Effector memory CD8-positive, alpha-beta T cell (primary cell): ENCODE measurements around the gene MED13L.
A peak's percentile ranks its signal among the peaks of the same experiment; 100 is the strongest.

Experiments
- ATAC-seq: fragments of 150-1000 bp; cut with Tn5 transposase; replicated peaks from 2 replicates; pipeline ENCODE4 v1.10.0; 2021; ENCODE audit warnings: mild to moderate bottlenecking, moderate library complexity
- DNase-seq, 3 experiments: peaks; one replicate each; pipeline ENCODE4 v3.0.0; 2021
- H3K27ac Mint-ChIP-seq, 2 donors: one replicate each; pipeline ENCODE4 v1.8.0; 2022; ENCODE audit warnings: mild to moderate bottlenecking in 2 of 2, mixed read lengths in 2 of 2, moderate library complexity in 2 of 2
- H3K27me3 Mint-ChIP-seq, 2 donors: one replicate each; pipeline ENCODE4 v1.8.0; 2022; ENCODE audit warnings: mixed read lengths in 2 of 2
- H3K36me3 Mint-ChIP-seq: one replicate; pipeline ENCODE4 v1.8.0; 2022; ENCODE audit warnings: mild to moderate bottlenecking, moderate library complexity, mixed read lengths; ENCODE audit not compliant: insufficient read depth
- H3K4me1 Mint-ChIP-seq, 2 donors: one replicate each; pipeline ENCODE4 v1.8.0; 2022; ENCODE audit warnings: low read depth in 2 of 2, mixed read lengths in 2 of 2
- H3K4me3 Mint-ChIP-seq, 2 donors: one replicate each; pipeline ENCODE4 v1.8.0; 2022; ENCODE audit warnings: mild to moderate bottlenecking in 2 of 2, mixed read lengths in 2 of 2, moderate library complexity in 2 of 2
- H3K9me3 Mint-ChIP-seq, 2 donors: one replicate each; pipeline ENCODE4 v1.8.0; 2022; ENCODE audit warnings: mixed read lengths in 2 of 2

Gene MED13L

GRCh38 chr12:116280595-116281290 is 3.2 kb upstream of the MED13L start:
- H3K27ac Mint-ChIP-seq = no peak overlapping the region
- peaks cover 20% of the 10 kb centered on the region for H3K36me3 Mint-ChIP-seq
- no peak overlapping the region for H3K4me3 Mint-ChIP-seq

GRCh38 chr12:116278667-116279066 is 1.2 kb upstream of the MED13L start:
- Mint-ChIP-seq H3K4me3 (peak overlapping the region; percentile 67 to 74), H3K27me3 (peaks cover 0 to 6% of the 10 kb centered on the region in 2 donors), H3K27ac (peak overlapping the region in 1 of 2 donors; percentile 73), H3K9me3 (no peaks in the 10 kb centered on the region), H3K36me3 (peaks cover 20% of the 10 kb centered on the region), H3K4me1 (peaks cover 18 to 20% of the 10 kb centered on the region in 2 donors)
- ATAC-seq (no peak), DNase-seq (no peak)

More at GRCh38 chr12:116280595-116281290, 3.2 kb upstream of the MED13L start:
- DNase-seq (no peak), ATAC-seq (no peak)
- Mint-ChIP-seq H3K27me3 (peaks cover 0 to 13% of the 10 kb centered on the region in 2 donors), H3K9me3 (no peaks in the 10 kb centered on the region), H3K4me1 (peaks cover 10 to 11% of the 10 kb centered on the region in 2 donors)

- H3K4me1 Mint-ChIP-seq = peaks cover 20 to 24% of the 10 kb centered on the region in 2 donors
- peak overlapping the region in 1 of 2 donors; percentile 73 for H3K27ac Mint-ChIP-seq
- DNase-seq = no peak
- H3K9me3 Mint-ChIP-seq = no peaks in the 10 kb centered on the region
- peak overlapping the region; percentile 67 to 74 for H3K4me3 Mint-ChIP-seq
- H3K27me3 Mint-ChIP-seq = peaks cover 0 to 4% of the 10 kb centered on the region in 2 donors
- peaks cover 20% of the 10 kb centered on the region for H3K36me3 Mint-ChIP-seq
- no peak for ATAC-seq
Observed at GRCh38 chr12:116278279-116278626, 760 bp upstream of the MED13L start.

- Mint-ChIP-seq H3K4me1 (peaks cover 15 to 24% of the 10 kb centered on the region in 2 donors), H3K9me3 (no peaks in the 10 kb centered on the region), H3K27ac (peak overlapping the region; percentile 91 to 96), H3K36me3 (peaks cover 20% of the 10 kb centered on the region), H3K4me3 (peak overlapping the region; percentile 87 to 94), H3K27me3 (no peaks in the 10 kb centered on the region)
- DNase-seq (peak; percentile 64 to 66 (median 65)), ATAC-seq (peak; percentile 57)
Observed at GRCh38 chr12:116276652-116277466, 634 bp downstream of the MED13L start.

- no peaks in the 10 kb centered on the region for H3K27me3 Mint-ChIP-seq
- DNase-seq (no peak), ATAC-seq (no peak)
- H3K4me1 Mint-ChIP-seq = peaks cover 17 to 24% of the 10 kb centered on the region in 2 donors
- H3K36me3 Mint-ChIP-seq = peaks cover 24% of the 10 kb centered on the region
- H3K9me3 Mint-ChIP-seq = no peaks in the 10 kb centered on the region
- peak overlapping the region; percentile 47 to 87 for H3K4me3 Mint-ChIP-seq
- H3K27ac Mint-ChIP-seq = no peak overlapping the region
Observed at GRCh38 chr12:116274551-116275375, 2.7 kb downstream of the MED13L start.

- ATAC-seq (no peak), DNase-seq (no peak)
- peaks cover 20 to 27% of the 10 kb centered on the region in 2 donors for H3K4me1 Mint-ChIP-seq
- H3K27me3 Mint-ChIP-seq = no peaks in the 10 kb centered on the region
- no peak overlapping the region for H3K27ac Mint-ChIP-seq
- H3K36me3 Mint-ChIP-seq = peaks cover 27% of the 10 kb centered on the region
- H3K9me3 Mint-ChIP-seq = no peaks in the 10 kb centered on the region
- H3K4me3 Mint-ChIP-seq = peak overlapping the region in 1 of 2 donors; percentile 29
Observed at GRCh38 chr12:116273813-116274550, 3.5 kb downstream of the MED13L start.

GRCh38 chr12:116267948-116268347 is 9.5 kb downstream of the MED13L start:
- DNase-seq (no peak), ATAC-seq (no peak)
- Mint-ChIP-seq H3K4me1 (peaks cover 22% of the 10 kb centered on the region in 2 donors), H3K27me3 (no peaks in the 10 kb centered on the region), H3K9me3 (no peaks in the 10 kb centered on the region), H3K36me3 (peaks cover 6% of the 10 kb centered on the region), H3K4me3 (no peak overlapping the region), H3K27ac (no peak overlapping the region)

- Mint-ChIP-seq H3K36me3 (peaks cover 6% of the 10 kb centered on the region), H3K4me3 (no peak overlapping the region), H3K9me3 (no peaks in the 10 kb centered on the region), H3K27me3 (no peaks in the 10 kb centered on the region), H3K27ac (no peak overlapping the region), H3K4me1 (peaks cover 21 to 23% of the 10 kb centered on the region in 2 donors)
- no peak for ATAC-seq
- DNase-seq = no peak
Observed at GRCh38 chr12:116266631-116267349, 10.7 kb downstream of the MED13L start.

GRCh38 chr12:116266168-116266601 is 11.3 kb downstream of the MED13L start:
- H3K4me3 Mint-ChIP-seq = no peak overlapping the region
- no peak overlapping the region for H3K27ac Mint-ChIP-seq
- DNase-seq (no peak), ATAC-seq (no peak)
- H3K4me1 Mint-ChIP-seq = peaks cover 25 to 26% of the 10 kb centered on the region in 2 donors
- peaks cover 7% of the 10 kb centered on the region for H3K36me3 Mint-ChIP-seq
- H3K9me3 Mint-ChIP-seq = no peaks in the 10 kb centered on the region
- H3K27me3 Mint-ChIP-seq = no peaks in the 10 kb centered on the region

GRCh38 chr12:116265351-116266147 is 11.9 kb downstream of the MED13L start:
- no peak for ATAC-seq
- H3K4me3 Mint-ChIP-seq = no peak overlapping the region
- peaks cover 30 to 31% of the 10 kb centered on the region in 2 donors for H3K4me1 Mint-ChIP-seq

GRCh38 chr12:116264525-116265070 is 12.9 kb downstream of the MED13L start:
- Mint-ChIP-seq H3K27ac (no peak overlapping the region), H3K4me1 (peaks cover 34 to 38% of the 10 kb centered on the region in 2 donors)

More at GRCh38 chr12:116265351-116266147, 11.9 kb downstream of the MED13L start:
- no peak for DNase-seq
- H3K9me3 Mint-ChIP-seq = no peaks in the 10 kb centered on the region
- no peak overlapping the region for H3K27ac Mint-ChIP-seq
- no peaks in the 10 kb centered on the region for H3K27me3 Mint-ChIP-seq
- peaks cover 5% of the 10 kb centered on the region for H3K36me3 Mint-ChIP-seq

More at GRCh38 chr12:116264525-116265070, 12.9 kb downstream of the MED13L start:
- ATAC-seq (no peak), DNase-seq (no peak)
- Mint-ChIP-seq H3K4me3 (peak overlapping the region in 1 of 2 donors; percentile 13), H3K36me3 (peaks cover 5% of the 10 kb centered on the region), H3K27me3 (no peaks in the 10 kb centered on the region), H3K9me3 (no peaks in the 10 kb centered on the region)
